Islet of Langerhans (tissue), 1 donor: Measurements from ENCODE around the gene ULK4.
"Not testable (repeated sequence)": the region's sequence is repeated elsewhere in the genome, so short reads cannot be mapped to it uniquely, and the experiment has no call there.

Experiments used
- FAIRE-seq: peaks from one replicate; lab custom pipeline; 2011; peaks lifted over from hg19 to GRCh38; lab: Jason Lieb, UNC

ULK4 gene

GRCh38 chr3:41749988-41750387 lies 211.9 kb downstream of the ULK4 start:
- no peak for FAIRE-seq

GRCh38 chr3:41746215-41746614 lies 215.7 kb downstream of the ULK4 start:
- FAIRE-seq, result peak; percentile 62

- FAIRE-seq, result no peak
Measured at GRCh38 chr3:41742121-41742520, 219.8 kb downstream of the ULK4 start.

GRCh38 chr3:41740374-41740886 lies 221.5 kb downstream of the ULK4 start:
- no peak for FAIRE-seq

GRCh38 chr3:41726891-41727290 lies 235.0 kb downstream of the ULK4 start:
- FAIRE-seq, result no peak

GRCh38 chr3:41717641-41718040 lies 244.3 kb downstream of the ULK4 start:
- no peak for FAIRE-seq

- peak; percentile 80 for FAIRE-seq
Measured at GRCh38 chr3:41716471-41716870, 245.4 kb downstream of the ULK4 start.

GRCh38 chr3:41715376-41715775 lies 246.5 kb downstream of the ULK4 start:
- no peak for FAIRE-seq

- no peak for FAIRE-seq
Measured at GRCh38 chr3:41711651-41712050, 250.3 kb downstream of the ULK4 start.

GRCh38 chr3:41710646-41711388 lies 251.1 kb downstream of the ULK4 start:
- no peak for FAIRE-seq

- not testable (repeated sequence) for FAIRE-seq
Measured at GRCh38 chr3:41709213-41709612, 252.7 kb downstream of the ULK4 start.

- no peak for FAIRE-seq
Measured at GRCh38 chr3:41708176-41708575, 253.7 kb downstream of the ULK4 start.

GRCh38 chr3:41705893-41706292 lies 256.0 kb downstream of the ULK4 start:
- FAIRE-seq, result no peak

- no peak for FAIRE-seq
Measured at GRCh38 chr3:41701191-41701698, 260.7 kb downstream of the ULK4 start.

GRCh38 chr3:41700155-41700554 lies 261.7 kb downstream of the ULK4 start:
- no peak for FAIRE-seq

GRCh38 chr3:41698898-41699297 lies 263.0 kb downstream of the ULK4 start:
- FAIRE-seq, result no peak

GRCh38 chr3:41697702-41698101 lies 264.2 kb downstream of the ULK4 start:
- FAIRE-seq, result no peak

- not testable (repeated sequence) for FAIRE-seq
Measured at GRCh38 chr3:41695806-41696205, 266.1 kb downstream of the ULK4 start.

- peak; percentile 71 for FAIRE-seq
Measured at GRCh38 chr3:41693799-41694198, 268.1 kb downstream of the ULK4 start.

GRCh38 chr3:41690766-41691563 lies 270.9 kb downstream of the ULK4 start:
- no peak for FAIRE-seq

GRCh38 chr3:41688595-41689380 lies 273.1 kb downstream of the ULK4 start:
- no peak for FAIRE-seq
